Measurements from ENCODE around the gene RAG1. TPM values are rescaled to one million over a fixed set of nuclear protein-coding genes. Genes with fewer than 3 reads are reported as not detected.

RAG1 gene
- 0.66 and 0.73 TPM in 2 replicates for total RNA-seq

GRCh38 chr11:36567694-36568093 lies at the start of gene RAG1:
Gene RAG1, plus strand, starts transcription at chr11:36568007. Its CDS starts 5,298 bp downstream, at chr11:36573305.

GRCh38 chr11:36594316-36594989 lies 26.6 kb downstream of the RAG1 start, which contains the start of gene IFTAP:
Gene IFTAP, plus strand, starts transcription at chr11:36594502. Its CDS starts 15,602 bp downstream, at chr11:36610104.

GRCh38 chr11:36598051-36598450 lies 30.2 kb downstream of the RAG1 start, which contains the start of gene RAG2:
Gene RAG2, minus strand, starts transcription at chr11:36598236. Its CDS starts 4,068 bp downstream, at chr11:36594168.

Other genes with a start within 250 kb of the RAG1 start
- 8.6 TPM in 2 replicates for gene TRAF6, start 57.7 kb upstream of the RAG1 start, total RNA-seq
- gene IFTAP, start 26.5 kb downstream of the RAG1 start, total RNA-seq, result 33.7 and 46.5 TPM in 2 replicates
- gene RAG2, start 30.2 kb downstream of the RAG1 start, total RNA-seq, result not detected in 2 replicates

Measured in smooth muscle cell of trachea (primary cell).